Frontal cortex (tissue), 4 donors: ENCODE measurements around the gene PGF. TPM values are rescaled to one million over a fixed set of nuclear protein-coding genes. Genes with fewer than 3 reads are reported as not detected.
A peak's percentile ranks its signal among the peaks of the same experiment; 100 is the strongest.

Experiments used
- DNase-seq, 2 donors: peaks; one replicate each; pipeline ENCODE4 v3.0.0; 2012; ENCODE audit warnings: low spot score in 2 of 2
- FAIRE-seq: peaks from 2 replicates; lab custom pipeline; 2012; peaks lifted over from hg19 to GRCh38; lab: Jason Lieb, UNC
- total RNA-seq: library from RNA; depleted of rRNA; stranded (reverse); fragments of >200 nt; gene quantifications from one replicate; pipeline ENCODE4 v1.2.3, GENCODE V29; 2014
- donor health status: control.
- donor health status: control.
- donor health status: control.

PGF gene
- total RNA-seq, 1 donor from 2014 or later: 2.9 TPM

- DNase-seq (no peak), FAIRE-seq (no peak)
These were observed 45.5 kb downstream of the PGF start for GRCh38 chr14:74909911-74910310.

- DNase-seq (no peak), FAIRE-seq (no peak)
These were observed 45.9 kb downstream of the PGF start for GRCh38 chr14:74909501-74909900.

- DNase-seq (no peak), FAIRE-seq (no peak)
These were observed 46.5 kb downstream of the PGF start for GRCh38 chr14:74908861-74909341.

- FAIRE-seq: no peak
- DNase-seq: no peak
These were observed 47.7 kb downstream of the PGF start for GRCh38 chr14:74907744-74908143.

GRCh38 chr14:74906925-74907521, 48.4 kb downstream of the PGF start:
- DNase-seq (no peak), FAIRE-seq (no peak)

GRCh38 chr14:74905595-74906142, 49.7 kb downstream of the PGF start:
- DNase-seq (peak; percentile 63 to 78), FAIRE-seq (no peak)

GRCh38 chr14:74904635-74905503, 50.5 kb downstream of the PGF start:
- no peak for FAIRE-seq

GRCh38 chr14:74902941-74903705, 52.3 kb downstream of the PGF start:
- no peak for DNase-seq
- no peak for FAIRE-seq

More at GRCh38 chr14:74904635-74905503, 50.5 kb downstream of the PGF start:
- DNase-seq: no peak

GRCh38 chr14:74898694-74899093, 56.7 kb downstream of the PGF start:
- no peak for FAIRE-seq
- DNase-seq: no peak

GRCh38 chr14:74898083-74898482, 57.3 kb downstream of the PGF start:
- FAIRE-seq (no peak), DNase-seq (no peak)

- FAIRE-seq: no peak
- no peak for DNase-seq
These were observed 57.8 kb downstream of the PGF start for GRCh38 chr14:74897642-74898041.

- no peak for DNase-seq
- FAIRE-seq: no peak
These were observed 59.0 kb downstream of the PGF start for GRCh38 chr14:74896400-74896799.

GRCh38 chr14:74893614-74894091, 61.7 kb downstream of the PGF start:
- FAIRE-seq (no peak), DNase-seq (no peak)

GRCh38 chr14:74892745-74893144, 62.7 kb downstream of the PGF start:
- no peak for FAIRE-seq

GRCh38 chr14:74891870-74892269, 63.5 kb downstream of the PGF start:
- FAIRE-seq (no peak), DNase-seq (no peak)

More at GRCh38 chr14:74892745-74893144, 62.7 kb downstream of the PGF start:
- DNase-seq: no peak

Other genes with a start within 250 kb of the PGF start
- gene AREL1, start 242.5 kb downstream of the PGF start, total RNA-seq: 39.5 TPM
- gene FCF1, start 242.5 kb downstream of the PGF start, total RNA-seq: 21.2 TPM
- gene YLPM1, start 192.3 kb downstream of the PGF start, total RNA-seq: 62.0 TPM
- not detected for gene PROX2, start 79.5 kb downstream of the PGF start, total RNA-seq
- 28.5 TPM for gene DLST, start 73.7 kb downstream of the PGF start, total RNA-seq
- gene RPS6KL1, start 32.3 kb downstream of the PGF start, total RNA-seq: 23.6 TPM
- 26.5 TPM for gene EIF2B2, start 47.3 kb upstream of the PGF start, total RNA-seq
- 79.1 TPM for gene MLH3, start 95.9 kb upstream of the PGF start, total RNA-seq
- 17.9 TPM for gene ACYP1, start 108.4 kb upstream of the PGF start, total RNA-seq
- 2.4 TPM for gene ZC2HC1C, start 114.0 kb upstream of the PGF start, total RNA-seq
- 20.0 TPM for gene NEK9, start 171.5 kb upstream of the PGF start, total RNA-seq
- gene TMED10, start 221.0 kb upstream of the PGF start, total RNA-seq: 108 TPM